ENCODE data around the gene CDH23. TPM values are rescaled to one million over a fixed set of nuclear protein-coding genes. Genes with fewer than 3 reads are reported as not detected.

Gene CDH23
- total and polyA plus RNA-seq, 2 of the 8 experiments (the other 6 are each of a cell fraction or from before 2014, with no cell fraction given) = 1.9 to 4.9 TPM

DNA sequence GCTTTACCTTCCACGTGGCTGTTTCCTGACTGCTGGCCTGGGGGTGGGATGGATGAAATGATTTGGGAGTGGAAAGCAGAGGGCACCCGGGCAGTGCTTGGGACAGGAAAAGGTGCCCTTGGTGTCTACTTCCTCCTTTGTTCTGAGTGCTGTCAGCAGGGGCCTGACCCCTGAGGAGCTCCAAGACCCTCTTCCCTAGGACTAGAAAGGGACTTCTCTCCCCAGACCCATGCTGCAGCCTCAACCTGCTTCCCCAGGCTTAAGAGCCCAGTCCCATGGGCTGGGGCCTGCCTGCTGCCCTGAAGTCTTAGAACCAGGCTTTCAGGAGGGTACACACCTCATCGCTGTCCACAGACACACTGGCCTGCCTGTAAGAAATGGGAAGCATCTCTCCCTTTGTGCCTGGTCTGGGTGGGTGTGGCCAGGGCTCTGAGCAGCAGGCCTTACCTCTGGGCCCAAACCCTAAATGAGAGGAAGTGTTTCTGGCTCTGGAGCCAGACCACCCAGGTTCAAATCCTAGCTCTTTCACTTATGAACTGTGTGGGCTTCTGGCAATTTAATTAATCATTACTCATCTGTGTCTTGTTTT, 12.9 kb downstream of the CDH23 start (continued):
- TF ChIP-seq ASH2L (IDR thresholded peaks at IDR 0.05; ENCODE audit: low read length) = no peak
